Muscle of arm (tissue), 14 donors: ENCODE measurements around the gene BCL6. TPM values are rescaled to one million over a fixed set of nuclear protein-coding genes. Genes with fewer than 3 reads are reported as not detected.
A peak's percentile ranks its signal among the peaks of the same experiment; 100 is the strongest.

Experiments used
- DNase-seq: peaks from one replicate; pipeline ENCODE4 v3.0.0-alpha.2; 2013
- long read RNA-seq, 11 donors: transcript quantifications; one replicate each; lab custom pipeline, GENCODE V29; 2026
- polyA plus RNA-seq, 12 donors: library from polyadenylated mRNA; unstranded; fragments of 120-200 nt; gene quantifications; one replicate each; pipeline ENCODE4 v1.2.1, GENCODE V29; 2013; ENCODE audit not compliant: insufficient read length in 12 of 12

The BCL6 gene
- polyA plus RNA-seq: 10 to 100 TPM in 11 of 12 donors, not detected in 1; 18.4 to 39.7 (median 26.0) TPM
- long read RNA-seq, donor 1: 0 reads
- long read RNA-seq, donor 2, partial matches to known transcripts: 0 of 2 reads
- long read RNA-seq, donor 2, other reads (novel, unspliced or antisense): 0 of 2 reads
- long read RNA-seq, donor 3, partial matches to known transcripts: 6 of 6 reads
- long read RNA-seq, donor 3, other reads (novel, unspliced or antisense): 0 of 6 reads
- long read RNA-seq, donor 4: 0 reads
- long read RNA-seq, donor 5, partial matches to known transcripts: 16 of 16 reads
- long read RNA-seq, donor 5, other reads (novel, unspliced or antisense): 0 of 16 reads
- long read RNA-seq, donor 6: 0 reads
- long read RNA-seq, donor 7, partial matches to known transcripts: 0 of 1 reads
- long read RNA-seq, donor 7, other reads (novel, unspliced or antisense): 0 of 1 reads
- long read RNA-seq, donor 8, partial matches to known transcripts: 5 of 6 reads
- long read RNA-seq, donor 8, other reads (novel, unspliced or antisense): 0 of 6 reads
- long read RNA-seq, donor 9, partial matches to known transcripts: 0 of 2 reads
- long read RNA-seq, donor 9, other reads (novel, unspliced or antisense): 0 of 2 reads
- long read RNA-seq, donor 10, partial matches to known transcripts: 6 of 7 reads
- long read RNA-seq, donor 10, other reads (novel, unspliced or antisense): 0 of 7 reads
- long read RNA-seq, donor 11: 0 reads

DNA sequence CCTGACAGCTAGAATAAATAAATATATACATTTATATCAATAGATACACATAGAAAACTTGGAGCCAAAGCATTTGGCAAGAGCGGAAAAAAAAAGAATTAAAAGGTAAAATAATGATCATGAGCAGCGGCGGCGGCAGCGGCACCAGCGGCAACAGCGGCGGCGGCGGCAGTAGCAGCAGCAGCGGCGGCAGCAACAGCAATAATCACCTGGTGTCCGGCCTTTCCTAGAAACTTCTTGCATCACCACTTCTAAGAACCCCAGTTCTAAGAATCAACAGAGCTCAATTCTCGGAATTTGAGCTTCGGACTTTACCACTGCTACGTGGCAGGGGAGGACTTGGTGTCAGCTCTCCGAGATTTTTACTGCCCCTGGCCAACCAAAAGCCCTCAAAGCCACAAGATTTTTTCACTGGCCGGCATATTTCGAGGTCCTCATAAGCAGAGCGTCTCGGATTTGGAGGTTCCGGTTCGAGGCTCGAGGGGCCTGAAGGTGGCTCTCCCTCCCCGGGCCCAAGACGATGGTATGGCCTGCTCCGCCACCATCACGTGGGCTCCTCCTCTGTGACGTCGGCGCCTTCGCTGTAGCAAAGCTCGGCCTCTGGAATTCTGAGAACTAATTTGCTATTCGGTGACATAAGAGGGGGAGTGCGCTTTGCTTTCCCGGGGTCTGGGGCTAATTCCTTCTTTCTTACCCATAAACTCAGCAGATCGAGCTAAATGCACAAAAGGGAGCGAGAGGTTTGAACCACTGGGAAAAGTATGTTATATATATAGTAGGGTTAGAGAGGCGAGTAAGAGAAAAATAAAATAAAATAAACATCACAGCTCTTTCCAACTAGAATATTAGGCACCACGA is at the start of gene BCL6:
TSS of gene BCL6 (minus strand) at position 268 of the 858 bp plus-strand sequence. CDS start 11,775 bp downstream, outside the sequence.
- peak; percentile 98 for DNase-seq

DNA sequence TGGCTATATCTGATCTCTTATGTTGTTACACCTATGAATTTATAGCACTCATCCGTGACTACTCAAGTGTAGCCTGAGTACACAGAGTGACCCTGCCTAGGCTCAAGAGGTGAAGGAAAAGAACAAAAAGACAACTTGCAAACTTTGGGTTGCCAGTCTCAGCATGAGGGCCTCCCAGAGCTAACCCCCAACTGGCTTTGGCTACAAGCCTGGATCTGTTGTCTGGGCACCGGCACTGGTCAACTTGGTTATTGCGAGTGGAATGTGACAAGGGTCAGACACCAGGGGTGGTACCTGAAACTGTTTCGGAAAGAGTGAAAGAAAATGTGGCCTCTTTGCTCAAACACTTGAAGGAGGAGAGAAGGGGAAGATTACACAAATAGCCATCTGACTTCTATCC is 49.5 kb upstream of the BCL6 start:
- no peak for DNase-seq

DNA sequence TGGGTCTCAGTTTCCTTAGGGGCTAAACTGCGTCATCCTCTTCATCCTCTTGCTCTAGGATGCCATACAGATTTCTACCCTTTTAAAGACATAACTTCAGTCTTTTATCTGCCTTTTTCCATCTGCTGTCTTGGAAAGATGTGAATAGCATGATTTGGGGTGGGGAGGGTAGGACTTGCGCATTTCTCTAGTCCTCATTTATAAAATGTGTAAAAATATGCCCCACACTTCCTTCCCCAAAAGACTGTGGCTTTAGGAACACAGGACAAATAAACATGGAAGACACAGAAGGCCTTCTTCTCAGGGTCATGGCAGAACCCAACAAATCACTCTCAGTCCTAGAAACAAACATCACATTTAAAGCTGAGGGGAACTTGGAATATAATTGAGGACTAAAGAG is 48.4 kb upstream of the BCL6 start:
- no peak for DNase-seq

DNA sequence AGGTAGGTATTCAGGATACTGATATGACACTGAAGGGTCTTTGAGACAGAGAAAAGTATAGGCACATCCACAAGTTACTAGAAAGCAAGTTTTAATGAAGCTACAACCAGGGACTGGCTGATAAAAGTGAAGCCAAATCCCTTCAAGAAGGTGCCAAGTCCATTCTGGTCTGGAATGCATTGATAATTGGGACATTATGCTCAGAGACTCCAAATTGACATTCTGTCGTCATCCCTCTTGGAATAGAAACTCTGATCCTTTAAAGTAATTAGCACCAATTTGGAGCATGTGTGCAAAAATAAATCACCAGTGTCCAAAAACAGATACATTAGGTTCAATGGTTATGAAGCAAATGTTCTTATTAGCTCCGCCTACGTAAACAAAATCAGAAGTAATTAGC is 47.3 kb upstream of the BCL6 start:
- no peak for DNase-seq

DNA sequence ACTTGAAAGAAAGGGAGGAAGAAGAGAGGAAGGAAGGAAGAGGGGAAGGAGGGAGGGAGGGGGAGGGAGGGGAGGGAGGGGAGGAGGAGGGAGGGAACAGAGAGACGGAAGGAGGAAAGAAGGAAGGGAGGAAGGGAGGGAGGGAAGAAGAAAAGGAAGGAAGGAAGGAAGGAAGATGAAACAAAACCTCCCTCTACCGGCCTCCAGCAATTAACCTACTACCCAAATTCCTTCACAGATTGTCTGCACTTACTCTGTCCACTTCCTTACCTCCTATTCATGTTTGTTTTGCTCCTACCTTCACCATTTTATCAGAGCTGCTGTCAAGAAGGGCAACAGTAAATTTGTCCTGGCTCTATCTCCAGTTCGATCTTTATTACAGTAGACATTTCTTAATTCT is 44.6 kb upstream of the BCL6 start:
- no peak for DNase-seq

DNA sequence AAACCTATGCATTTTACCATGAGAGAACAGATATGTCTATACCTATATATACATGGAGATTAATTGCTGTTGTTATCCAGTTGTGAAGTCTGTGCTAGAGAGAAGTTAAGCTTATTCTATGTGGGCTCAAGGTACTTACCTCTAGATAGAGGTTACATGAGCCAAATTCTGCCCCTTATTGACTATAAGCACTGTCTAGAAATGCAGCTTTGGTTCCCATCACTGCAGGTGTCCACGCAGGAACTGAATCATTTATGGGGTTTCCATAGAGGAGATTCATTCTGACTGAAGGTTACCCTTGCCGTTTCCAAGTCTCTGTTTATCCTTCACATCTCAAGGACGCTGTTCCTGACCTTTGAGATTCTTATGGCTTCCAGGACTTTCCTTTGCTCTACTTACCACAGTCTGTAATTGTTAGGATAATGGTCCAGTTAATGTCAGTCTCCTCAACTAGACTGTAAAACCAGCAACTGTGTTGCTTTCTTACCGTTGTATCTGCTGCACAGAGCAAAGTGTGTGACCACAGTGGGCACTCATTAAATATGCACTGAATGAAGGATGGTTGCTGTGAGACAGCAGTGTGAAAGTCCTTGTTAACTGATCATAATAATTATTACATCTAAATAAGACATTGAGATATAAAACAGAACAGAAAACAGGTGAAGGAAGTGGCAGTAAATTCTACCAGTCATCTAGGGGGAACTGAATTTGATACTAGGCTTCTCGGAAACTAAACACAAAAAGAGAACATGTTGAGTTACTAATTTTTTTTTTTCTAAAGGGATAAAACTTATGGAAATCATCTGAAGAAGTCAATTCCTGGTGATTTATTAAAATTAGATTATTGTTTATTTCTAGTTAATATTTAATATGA is 44.0 kb upstream of the BCL6 start:
- no peak for DNase-seq

DNA sequence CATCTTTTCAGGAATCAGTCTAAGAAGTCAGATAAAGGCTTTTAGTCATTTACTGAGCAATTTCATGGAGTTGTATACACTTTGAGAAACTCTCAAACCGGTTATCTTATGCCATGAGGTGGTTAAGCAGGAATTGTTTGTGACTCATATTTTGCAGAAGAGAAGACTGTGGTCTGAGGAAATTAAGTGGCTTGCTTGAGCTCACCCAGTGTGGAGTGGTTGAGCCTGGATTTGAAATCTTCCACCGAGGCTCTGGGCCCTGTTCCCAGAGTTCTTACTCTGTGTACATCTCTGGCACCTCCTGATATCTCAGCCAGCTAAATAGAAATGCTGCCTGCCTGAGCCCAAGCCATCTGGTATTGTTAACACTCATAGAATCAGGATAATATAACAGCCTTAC is 37.8 kb upstream of the BCL6 start:
- no peak for DNase-seq

DNA sequence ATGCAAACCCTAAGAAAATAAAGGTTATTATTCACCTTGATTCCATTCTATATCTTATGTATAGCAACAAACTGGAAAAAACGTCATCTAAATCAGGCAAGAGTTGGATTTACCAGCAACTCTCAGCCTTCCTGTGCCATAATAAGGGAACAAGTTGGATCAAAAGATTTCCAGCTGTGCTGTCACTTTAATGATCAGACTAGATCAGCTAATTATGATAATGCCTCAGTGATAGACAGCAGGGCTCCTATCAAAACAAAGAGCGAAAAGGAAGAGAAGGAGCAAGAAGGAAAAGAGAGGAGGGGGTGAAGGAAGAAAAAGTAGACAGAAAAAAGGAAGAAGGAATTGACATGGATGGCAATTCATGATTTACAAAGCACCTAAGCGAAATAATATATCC is 36.7 kb upstream of the BCL6 start:
- DNase-seq: no peak

DNA sequence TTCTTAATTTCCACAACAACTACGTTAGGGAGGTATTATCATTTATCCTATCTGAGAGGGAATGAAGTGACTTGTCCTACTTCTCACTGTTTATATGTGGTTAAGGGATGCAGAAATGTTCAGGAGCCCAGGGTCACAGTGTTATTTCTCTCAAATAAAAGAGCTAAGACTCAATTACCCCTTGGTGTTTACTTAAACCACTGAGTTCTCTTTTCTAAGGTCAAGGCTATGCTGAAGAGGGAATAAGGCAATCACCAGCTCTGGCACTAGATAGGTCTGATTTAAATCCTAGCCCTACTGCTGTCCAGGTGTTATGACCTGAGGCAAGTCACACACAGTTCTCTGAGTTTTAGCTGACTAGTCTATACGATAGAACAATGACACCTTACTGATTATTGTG is 35.7 kb upstream of the BCL6 start:
- no peak for DNase-seq

DNA sequence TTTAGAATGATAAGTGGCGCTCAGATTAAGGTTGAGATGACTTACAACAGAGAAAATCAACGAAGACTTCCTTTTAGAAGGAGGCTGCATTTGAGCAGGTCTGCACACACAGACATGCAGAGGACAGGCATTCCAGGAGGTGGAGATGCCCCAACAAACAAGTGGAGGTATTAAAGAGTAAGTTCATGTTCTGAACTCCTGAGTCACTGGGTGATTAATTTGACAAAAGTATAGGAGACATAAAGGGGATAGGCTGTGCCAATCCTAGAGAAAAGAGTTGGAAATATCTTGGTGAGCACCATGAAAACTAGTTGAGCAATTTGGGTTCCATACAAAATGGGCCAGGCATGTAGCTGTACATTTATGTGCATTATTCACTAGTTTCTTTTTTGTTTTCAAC is 33.5 kb upstream of the BCL6 start:
- DNase-seq: no peak

DNA sequence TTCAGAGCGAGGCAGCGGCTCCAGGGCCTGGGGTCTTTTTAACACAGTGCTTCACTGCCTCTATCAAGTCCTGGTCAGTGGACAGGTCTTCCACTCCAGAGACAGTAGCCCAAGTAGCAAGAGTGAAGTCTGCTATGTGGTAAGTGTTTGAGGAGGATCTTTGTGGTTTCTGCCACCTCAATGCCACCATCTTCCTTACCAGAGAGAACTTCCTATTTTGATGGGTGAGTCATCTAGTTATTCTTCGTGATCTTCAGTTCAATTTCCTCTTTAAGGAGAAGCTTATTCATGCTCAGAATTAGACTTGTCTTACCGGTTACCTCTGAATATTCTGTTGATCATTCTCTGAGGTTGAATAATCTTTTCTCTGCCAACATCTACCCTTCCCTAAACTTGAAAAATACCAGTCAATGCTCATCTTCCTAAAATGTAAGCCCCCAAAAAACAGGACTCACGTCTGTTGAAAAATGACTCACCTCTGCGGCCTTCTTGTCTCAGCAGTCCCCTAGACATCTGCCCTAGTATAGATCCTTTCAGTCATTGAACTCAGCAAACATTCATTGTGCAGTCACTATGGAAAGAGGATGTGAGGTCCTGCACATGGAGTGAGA is 32.2 kb upstream of the BCL6 start:
- no peak for DNase-seq

DNA sequence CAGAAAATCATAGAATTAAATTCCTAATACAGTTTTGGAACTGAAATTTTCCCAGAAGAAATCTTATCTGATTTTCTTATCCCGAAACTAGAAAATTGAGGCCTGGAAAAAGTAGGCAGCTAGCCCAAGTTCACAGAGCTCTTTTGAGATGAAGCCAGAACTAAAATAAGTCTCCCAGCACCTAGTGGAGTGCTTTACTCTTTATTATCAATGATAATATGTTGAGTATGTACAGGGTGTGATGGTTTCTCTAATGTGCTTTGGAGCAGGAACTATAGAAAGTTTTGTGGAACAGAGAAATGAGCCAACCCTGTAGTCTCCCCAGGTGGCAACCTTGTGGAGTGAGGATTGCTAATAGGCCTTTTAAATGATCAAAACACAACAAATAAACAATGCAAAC is 30.3 kb upstream of the BCL6 start:
- no peak for DNase-seq

DNA sequence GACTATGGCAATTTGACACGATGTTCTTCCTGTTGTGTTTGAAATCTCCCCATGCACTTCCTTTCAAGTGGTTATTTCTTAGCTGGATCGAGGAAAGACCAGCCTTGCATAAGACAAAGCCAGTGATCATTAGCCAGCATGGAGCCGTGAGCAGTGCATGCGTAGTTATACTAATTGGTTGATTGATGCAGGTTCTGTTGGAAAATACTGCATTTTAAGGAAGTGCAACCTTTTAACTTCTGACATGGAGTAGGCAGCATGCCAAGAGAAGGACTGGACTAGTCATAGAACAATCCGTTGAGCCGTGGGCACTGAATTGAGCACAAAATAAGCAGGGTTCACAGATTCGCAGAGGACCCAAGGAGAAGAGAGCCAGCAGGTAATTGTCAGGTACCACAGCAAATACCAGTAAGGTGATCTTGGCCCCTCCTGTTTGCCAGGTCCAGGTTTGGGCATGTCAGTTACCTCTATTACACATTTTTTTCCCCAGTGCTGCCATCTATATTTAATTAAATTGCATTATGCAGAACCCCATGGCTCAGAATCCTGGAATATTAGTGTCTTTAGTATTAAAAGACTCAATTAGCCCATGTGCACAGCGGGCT is 29.0 kb upstream of the BCL6 start:
- DNase-seq: no peak

DNA sequence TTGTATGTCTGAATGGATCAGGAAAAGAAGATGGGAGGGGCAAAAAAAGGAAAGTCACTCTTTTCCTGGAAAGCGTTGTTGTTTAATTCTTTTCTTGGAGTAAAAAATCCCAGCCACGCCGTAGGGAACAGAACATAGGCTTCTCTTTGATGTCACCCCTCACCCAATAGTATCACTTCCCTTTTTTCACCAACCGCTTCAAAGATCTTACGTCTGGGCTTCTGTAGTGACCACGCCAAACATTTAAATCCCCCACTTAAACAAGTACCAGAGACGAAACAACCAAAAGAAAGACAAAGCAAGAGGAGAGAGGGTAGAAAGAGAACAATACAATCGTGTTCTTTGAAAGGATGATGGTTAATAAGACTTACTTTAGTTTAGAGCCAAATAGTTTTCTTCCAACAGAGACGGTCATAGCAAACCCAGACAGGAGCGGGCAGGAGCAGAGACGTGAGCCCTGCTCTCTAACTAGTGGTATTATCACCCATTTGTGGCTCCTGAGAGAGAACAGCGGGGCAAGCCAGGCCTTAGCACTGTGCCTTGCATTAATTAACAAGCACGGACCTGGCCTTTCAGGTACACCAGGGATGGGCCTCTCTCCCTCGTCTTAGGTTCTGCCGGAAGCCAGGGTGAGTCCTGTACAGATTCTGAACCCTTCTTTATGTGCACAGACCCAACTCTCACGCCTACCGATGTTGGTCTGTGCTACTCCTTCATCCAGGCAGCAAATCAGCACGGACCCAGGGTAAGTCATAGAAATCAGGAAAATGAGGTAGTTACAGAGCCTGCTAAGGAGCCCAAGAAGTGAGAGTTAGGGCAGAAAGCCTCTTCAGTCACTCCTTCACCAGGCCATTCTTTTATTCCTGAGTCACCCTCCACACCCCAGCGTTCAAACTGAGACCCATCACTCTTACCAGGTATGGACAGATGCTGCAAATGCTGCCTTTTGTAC is 28.2 kb upstream of the BCL6 start:
- no peak for DNase-seq

DNA sequence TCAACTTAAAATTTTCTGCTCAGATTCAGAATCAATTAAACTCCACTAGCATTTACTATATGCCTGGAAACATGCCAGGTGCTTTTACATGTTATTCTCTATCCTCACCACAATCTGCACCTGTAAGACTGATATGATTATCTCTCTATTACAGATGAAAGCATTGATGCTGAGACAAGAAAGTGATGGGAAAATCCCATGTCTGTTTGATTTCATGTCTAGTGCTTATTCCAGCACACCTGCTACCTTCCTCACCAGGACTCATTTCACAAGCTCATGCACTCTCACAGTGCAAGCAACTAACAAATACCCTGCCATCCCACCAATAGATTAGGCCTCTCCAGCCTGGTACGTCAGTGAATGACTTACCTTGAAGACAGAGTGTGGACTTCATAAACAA is 25.0 kb upstream of the BCL6 start:
- no peak for DNase-seq

DNA sequence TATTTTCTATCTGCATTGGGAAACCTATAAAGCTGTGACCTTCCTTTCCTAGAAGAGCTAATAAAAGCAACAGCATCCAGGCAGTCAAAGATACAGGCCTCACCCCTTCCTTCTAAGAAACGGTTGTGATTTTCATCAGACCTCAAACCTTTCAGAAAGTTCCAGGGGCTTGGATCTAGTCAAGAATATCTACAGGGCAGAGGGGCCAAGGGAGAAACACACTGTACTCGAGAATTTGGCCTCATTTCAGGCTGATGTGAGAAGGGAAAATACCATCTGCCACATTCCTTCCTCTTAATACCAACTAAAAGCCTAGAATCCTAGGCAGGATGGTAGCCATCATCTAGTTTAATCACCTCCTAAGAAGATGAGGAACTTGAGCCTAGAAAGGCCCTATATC is 24.5 kb upstream of the BCL6 start:
- DNase-seq: no peak

DNA sequence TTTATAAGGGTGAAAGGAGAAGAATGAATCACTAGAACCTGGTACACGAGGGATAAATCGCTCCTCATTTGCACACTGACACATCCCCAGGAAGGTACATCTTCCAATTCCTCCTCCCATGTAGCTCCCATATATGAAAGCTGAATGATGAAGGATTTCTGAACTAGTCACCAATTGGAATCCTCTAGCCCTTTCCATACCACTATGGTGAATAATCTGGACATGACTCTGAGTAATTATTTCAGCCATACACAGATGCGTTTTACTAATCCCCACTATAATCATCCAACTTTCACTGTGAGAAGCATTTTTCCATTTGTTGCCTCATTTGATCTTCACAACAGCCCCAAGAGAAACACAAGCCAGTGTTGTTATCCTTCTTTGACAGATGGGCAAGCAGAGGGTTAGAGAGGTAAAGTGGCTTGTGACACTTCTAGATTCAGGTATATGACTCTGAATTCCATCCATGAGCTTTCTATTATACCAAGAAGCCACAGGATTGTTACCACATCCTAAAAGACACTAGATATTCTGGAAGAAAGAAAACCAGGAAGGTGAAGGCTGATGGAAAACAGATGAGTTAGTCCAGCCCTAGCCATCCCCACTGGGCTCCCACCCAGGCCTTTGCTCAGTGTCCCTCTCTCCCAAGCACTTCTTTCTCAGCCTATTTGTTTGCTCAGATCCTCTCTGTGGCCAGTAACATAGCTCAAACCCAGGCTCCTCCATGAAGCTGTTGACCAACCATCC is 22.2 kb upstream of the BCL6 start:
- no peak for DNase-seq

DNA sequence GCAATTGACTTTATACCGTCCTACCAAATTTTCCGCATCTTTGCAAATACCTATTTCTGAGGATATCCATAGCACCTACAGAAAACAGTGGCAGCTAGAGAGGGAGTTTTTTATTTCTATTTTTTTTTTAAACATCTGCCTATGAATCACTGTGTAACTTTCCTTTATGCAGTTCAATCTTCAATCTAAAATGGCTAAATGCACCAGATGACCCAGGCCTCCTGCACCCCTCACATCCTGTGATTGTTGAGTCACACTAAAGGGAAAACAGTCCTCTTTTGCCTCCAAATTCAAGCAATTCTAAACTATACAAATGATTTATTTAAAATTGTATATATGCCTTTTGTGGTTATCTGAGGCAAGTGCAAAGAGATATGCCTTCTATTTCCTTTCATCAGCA is 20.1 kb upstream of the BCL6 start:
- no peak for DNase-seq
